ENCODE data around the gene NF2.

DNA sequence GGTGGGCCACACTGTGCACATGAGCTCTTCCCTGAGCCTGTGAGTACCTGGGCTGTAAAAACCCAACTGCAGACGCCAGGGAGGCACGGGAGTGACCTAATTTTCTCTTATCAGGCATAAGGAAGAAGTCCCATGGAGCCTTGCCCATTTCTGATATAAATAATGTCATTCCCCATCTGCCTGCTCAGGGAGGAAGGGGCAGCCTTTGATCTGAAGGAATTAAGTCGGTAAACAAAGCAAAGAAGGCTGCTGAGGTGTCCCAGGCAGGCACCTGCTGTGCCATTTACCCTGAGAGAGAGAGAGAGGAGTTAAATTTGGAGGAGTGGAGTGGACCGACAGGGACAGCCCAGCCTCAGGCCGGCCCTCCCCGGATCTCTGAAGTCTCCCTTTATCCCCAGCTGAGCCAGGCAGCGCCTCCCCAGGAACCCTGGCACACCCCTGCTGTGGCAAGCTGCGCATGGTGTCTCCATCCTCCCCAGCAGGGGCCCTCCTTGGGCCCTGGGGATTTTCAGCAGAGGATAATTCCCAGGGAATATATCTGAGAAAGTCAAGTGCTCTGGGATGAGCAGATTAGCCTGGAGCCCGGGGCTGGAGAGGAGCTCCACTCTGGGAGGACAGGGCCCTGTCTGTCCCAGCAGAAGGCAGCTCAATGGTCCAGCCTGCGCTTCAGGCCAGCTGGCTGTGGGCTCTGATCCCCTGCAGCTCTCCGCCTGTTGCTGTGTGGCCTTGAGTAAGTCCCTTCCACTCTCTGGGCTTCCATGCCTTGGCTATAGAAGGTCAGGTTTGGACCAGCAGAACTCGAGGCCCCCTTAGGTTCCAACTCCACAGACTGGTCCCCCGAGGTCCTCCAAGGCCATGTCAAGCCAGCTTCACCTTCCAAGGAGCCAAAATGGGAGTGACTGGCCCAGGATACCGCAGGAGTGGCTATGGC, 98.8 kb downstream of the NF2 start:
- no peak for TF ChIP-seq GATA2 (IDR thresholded peaks at IDR 0.05; ENCODE audit: low read depth, low read length)
- TF ChIP-seq GATA3 (IDR thresholded peaks at IDR 0.05; ENCODE audit: low read depth, low read length) = no peak
